ENCODE results near the gene DMD. TPM values are rescaled to one million over a fixed set of nuclear protein-coding genes. Genes with fewer than 3 reads are reported as not detected.
"Not testable (repeated sequence)": the region's sequence is repeated elsewhere in the genome, so short reads cannot be mapped to it uniquely, and the experiment has no call there.

The DMD gene
- total RNA-seq, 1 donor from 2014 or later: 22.2 TPM

- no peak for DNase-seq (ENCODE audit: low read depth)
- Histone ChIP-seq H3K27me3 (ENCODE audit: insufficient read depth, low read length) (no peaks in the 10 kb centered on the region), H4K20me1 (ENCODE audit: insufficient read depth, low read length) (no peaks in the 10 kb centered on the region), H3K4me2 (ENCODE audit: low read length) (no peak overlapping the region), H3K36me3 (ENCODE audit: insufficient read depth, low read length) (no peaks in the 10 kb centered on the region), H3K79me2 (ENCODE audit: insufficient read depth, low read length) (no peaks in the 10 kb centered on the region), H3K9ac (ENCODE audit: low read length) (no peak overlapping the region), H3K4me3 (ENCODE audit: insufficient read depth, low read depth, low read length) (no peak overlapping the region), H3K9me3 (ENCODE audit: insufficient read depth, low read depth, low read length) (no peaks in the 10 kb centered on the region), H2AFZ (ENCODE audit: low read depth, low read length) (no peak overlapping the region), H3K27ac (ENCODE audit: low read depth, low read length) (no peak overlapping the region), H3K4me1 (ENCODE audit: insufficient read depth, low read length) (no peaks in the 10 kb centered on the region)
- TF ChIP-seq CTCF (IDR thresholded peaks at IDR 0.05; ENCODE audit: insufficient read depth, low read depth, low read length) (no peak), EZH2 (IDR thresholded peaks at IDR 0.05; ENCODE audit: insufficient read depth, low read length) (no peak)
- FAIRE-seq: no peak
- Mint-ChIP-seq H3K4me3 (ENCODE audit: unreplicated experiment) (no peak overlapping the region), H3K4me1 (ENCODE audit: low read depth, unreplicated experiment) (peaks cover 21% of the 10 kb centered on the region), H3K27ac (ENCODE audit: unreplicated experiment) (peak overlapping the region; percentile 89), H3K27me3 (ENCODE audit: low read depth, unreplicated experiment) (no peaks in the 10 kb centered on the region), H3K9me3 (ENCODE audit: unreplicated experiment) (no peaks in the 10 kb centered on the region), H3K36me3 (ENCODE audit: low read depth, unreplicated experiment) (no peaks in the 10 kb centered on the region)
Measured at GRCh38 chrX:31588355-31588754, 1623.0 kb downstream of the DMD start.

- H3K9me3 Mint-ChIP-seq (ENCODE audit: unreplicated experiment); H3K36me3 ChIP-seq (ENCODE audit: insufficient read depth, low read length); H2AFZ ChIP-seq (ENCODE audit: low read depth, low read length); H3K27ac Mint-ChIP-seq (ENCODE audit: unreplicated experiment); H3K27ac ChIP-seq (ENCODE audit: low read depth, low read length); H3K4me2 ChIP-seq (ENCODE audit: low read length); H3K9ac ChIP-seq (ENCODE audit: low read length); DNase-seq (ENCODE audit: low read depth); H3K4me3 Mint-ChIP-seq (ENCODE audit: unreplicated experiment); H3K4me1 ChIP-seq (ENCODE audit: insufficient read depth, low read length); FAIRE-seq; H3K36me3 Mint-ChIP-seq (ENCODE audit: low read depth, unreplicated experiment); H3K79me2 ChIP-seq (ENCODE audit: insufficient read depth, low read length); H3K4me3 ChIP-seq (ENCODE audit: insufficient read depth, low read depth, low read length); H4K20me1 ChIP-seq (ENCODE audit: insufficient read depth, low read length); H3K27me3 ChIP-seq (ENCODE audit: insufficient read depth, low read length); H3K9me3 ChIP-seq (ENCODE audit: insufficient read depth, low read depth, low read length); H3K27me3 Mint-ChIP-seq (ENCODE audit: low read depth, unreplicated experiment): not testable (repeated sequence)
- peaks cover 30% of the 10 kb centered on the region for H3K4me1 Mint-ChIP-seq (ENCODE audit: low read depth, unreplicated experiment)
Measured at GRCh38 chrX:31583892-31584291, 1627.5 kb downstream of the DMD start.

- peak; percentile 86 for DNase-seq (ENCODE audit: low read depth)
- no peak for TF ChIP-seq CTCF (IDR thresholded peaks at IDR 0.05; ENCODE audit: insufficient read depth, low read depth, low read length)
- no peak for TF ChIP-seq EZH2 (IDR thresholded peaks at IDR 0.05; ENCODE audit: insufficient read depth, low read length)
- H2AFZ ChIP-seq (ENCODE audit: low read depth, low read length): no peak overlapping the region
- peak overlapping the region; percentile 61 for H3K4me2 ChIP-seq (ENCODE audit: low read length)
- H3K79me2 ChIP-seq (ENCODE audit: insufficient read depth, low read length): no peaks in the 10 kb centered on the region
- no peaks in the 10 kb centered on the region for H3K27me3 ChIP-seq (ENCODE audit: insufficient read depth, low read length)
- H3K36me3 ChIP-seq (ENCODE audit: insufficient read depth, low read length): no peaks in the 10 kb centered on the region
- peak overlapping the region; percentile 71 for H3K27ac ChIP-seq (ENCODE audit: low read depth, low read length)
- no peak overlapping the region for H3K4me3 Mint-ChIP-seq (ENCODE audit: unreplicated experiment)
- peaks cover 9% of the 10 kb centered on the region for H3K4me1 ChIP-seq (ENCODE audit: insufficient read depth, low read length)
- peak overlapping the region; percentile 88 for H3K27ac Mint-ChIP-seq (ENCODE audit: unreplicated experiment)
- H3K9me3 ChIP-seq (ENCODE audit: insufficient read depth, low read depth, low read length): no peaks in the 10 kb centered on the region
- peak overlapping the region; percentile 48 for H3K9ac ChIP-seq (ENCODE audit: low read length)
- H3K36me3 Mint-ChIP-seq (ENCODE audit: low read depth, unreplicated experiment): no peaks in the 10 kb centered on the region
- no peak overlapping the region for H3K4me3 ChIP-seq (ENCODE audit: insufficient read depth, low read depth, low read length)
- peak; percentile 100 for FAIRE-seq
- H3K27me3 Mint-ChIP-seq (ENCODE audit: low read depth, unreplicated experiment): no peaks in the 10 kb centered on the region
- H3K4me1 Mint-ChIP-seq (ENCODE audit: low read depth, unreplicated experiment): peaks cover 22% of the 10 kb centered on the region
- no peaks in the 10 kb centered on the region for H4K20me1 ChIP-seq (ENCODE audit: insufficient read depth, low read length)
- H3K9me3 Mint-ChIP-seq (ENCODE audit: unreplicated experiment): no peaks in the 10 kb centered on the region
Measured at GRCh38 chrX:31580726-31581125, 1630.6 kb downstream of the DMD start.

Measured in astrocyte (in vitro differentiated cells and primary cell).